PC-3 (cell line): ENCODE data around the gene ZNF689. TPM values are rescaled to one million over a fixed set of nuclear protein-coding genes. Genes with fewer than 3 reads are reported as not detected.
A peak's percentile ranks its signal among the peaks of the same experiment; 100 is the strongest.

Experiments
- ATAC-seq: fragments of 200-7000 bp; cut with Tn5 transposase; 2 replicates; pipeline ENCODE4 v1.9.1; 2020; ENCODE audit warnings: mild to moderate bottlenecking, moderate library complexity
- BruUV-seq: library from RNA; stranded (reverse); fragments of 400-500 nt; replicated peaks from 2 replicates; lab custom pipeline; 2021; lab: Mats Ljungman, UMichigan
- CTCF ChIA-PET: fragments of 300-600 bp; sonication (Branson Sonifier 250); formaldehyde crosslinking; loops from one replicate; lab custom pipeline; 2022; ENCODE audit warnings: antibody characterized with exemption; lab: Charles Lee
- POLR2A ChIA-PET: fragments of 300-600 bp; sonication (Branson Sonifier 250); formaldehyde crosslinking; loops from one replicate; lab custom pipeline; 2022; ENCODE audit warnings: antibody characterized with exemption; ENCODE audit not compliant: unreplicated experiment; lab: Charles Lee
- DNase-seq: peaks from one replicate; pipeline ENCODE4 v3.0.0-alpha.2; 2015
- H2AFZ ChIP-seq: fragments of 300-600 bp; sonication (generic); 2 replicates; pipeline ENCODE4 v1.6.0; 2016; ENCODE audit warnings: antibody characterized with exemption, low read length
- H3F3A ChIP-seq: fragments of 300-600 bp; sonication (generic); one replicate; pipeline ENCODE4 v1.6.0; 2017; ENCODE audit warnings: antibody characterized with exemption, low read length, control low read depth, mild to moderate bottlenecking; ENCODE audit not compliant: unreplicated experiment
- H3K27ac ChIP-seq: fragments of 300-600 bp; sonication (generic); 2 replicates; pipeline ENCODE4 v1.5.1; 2016; ENCODE audit warnings: mild to moderate bottlenecking, low read length
- H3K27me3 ChIP-seq: fragments of 300-600 bp; sonication (generic); 2 replicates; pipeline ENCODE4 v1.6.1; 2016; ENCODE audit warnings: low read length, mixed read lengths
- H3K36me3 ChIP-seq: fragments of 300-600 bp; sonication (generic); 2 replicates; pipeline ENCODE4 v1.6.1; 2016; ENCODE audit warnings: low read depth, mixed run types, low read length, mixed read lengths
- H3K4me1 ChIP-seq: fragments of 300-600 bp; sonication (generic); 2 replicates; pipeline ENCODE4 v1.5.1; 2016; ENCODE audit warnings: low read length; ENCODE audit not compliant: insufficient read depth
- H3K4me2 ChIP-seq: fragments of 300-600 bp; sonication (generic); 2 replicates; pipeline ENCODE4 v1.6.0; 2016; ENCODE audit warnings: low read length
- H3K4me3 ChIP-seq: fragments of 300-600 bp; sonication (generic); 2 replicates; pipeline ENCODE4 v1.5.1; 2016; ENCODE audit warnings: mild to moderate bottlenecking, low read length, mixed read lengths
- H3K79me2 ChIP-seq: fragments of 300-600 bp; sonication (generic); 2 replicates; pipeline ENCODE4 v1.6.1; 2017; ENCODE audit warnings: low read length, mixed read lengths
- H3K9ac ChIP-seq: fragments of 300-600 bp; sonication (generic); 2 replicates; pipeline ENCODE4 v1.6.0; 2016; ENCODE audit warnings: mild to moderate bottlenecking, low read length
- H3K9me2 ChIP-seq: fragments of 300-600 bp; sonication (generic); replicated peaks from 2 replicates; pipeline ENCODE4 v1.6.1; 2016; ENCODE audit warnings: mixed run types, low read length, mixed read lengths
- H3K9me3 ChIP-seq: fragments of 300-600 bp; sonication (generic); 2 replicates; pipeline ENCODE4 v1.6.1; 2016; ENCODE audit warnings: low read length, mixed read lengths
- H4K20me1 ChIP-seq: fragments of 300-600 bp; sonication (generic); 2 replicates; pipeline ENCODE4 v1.6.1; 2016; ENCODE audit warnings: low read length, mixed read lengths
- EZH2 ChIP-seq: fragments of 300-600 bp; sonication (generic); IDR thresholded peaks from one replicate; pipeline ENCODE4 v1.6.1; 2017; ENCODE audit warnings: antibody characterized with exemption, mild to moderate bottlenecking, low read length; ENCODE audit not compliant: unreplicated experiment
- EZH2phosphoT487 ChIP-seq: fragments of 300-600 bp; sonication (generic); IDR thresholded peaks from 2 replicates; pipeline ENCODE4 v1.6.1; 2018; ENCODE audit warnings: mild to moderate bottlenecking, antibody characterized with exemption, low read length, borderline replicate concordance
- intact Hi-C: fragments of 100-400 bp; cut with micrococcal nuclease; formaldehyde crosslinking; loops from 2 replicates; pipeline ENCODE4 v1.9.0; 2023
- total RNA-seq: library from RNA; depleted of rRNA; stranded (reverse); fragments of >200 nt; gene quantifications from 2 replicates; pipeline ENCODE4 v1.2.3, GENCODE V29; 2014
- TF ChIP-seq, protein P1 (sequence below): fragments of 300-600 bp; sonication (generic); conservative IDR thresholded peaks from 2 replicates; pipeline ENCODE4 v1.5.1; 2017; ENCODE audit warnings: antibody characterized with exemption, low read depth, mild to moderate bottlenecking, low read length

ZNF689 gene
- total RNA-seq, 1 experiment from 2014 or later = 6.0 TPM

DNA sequence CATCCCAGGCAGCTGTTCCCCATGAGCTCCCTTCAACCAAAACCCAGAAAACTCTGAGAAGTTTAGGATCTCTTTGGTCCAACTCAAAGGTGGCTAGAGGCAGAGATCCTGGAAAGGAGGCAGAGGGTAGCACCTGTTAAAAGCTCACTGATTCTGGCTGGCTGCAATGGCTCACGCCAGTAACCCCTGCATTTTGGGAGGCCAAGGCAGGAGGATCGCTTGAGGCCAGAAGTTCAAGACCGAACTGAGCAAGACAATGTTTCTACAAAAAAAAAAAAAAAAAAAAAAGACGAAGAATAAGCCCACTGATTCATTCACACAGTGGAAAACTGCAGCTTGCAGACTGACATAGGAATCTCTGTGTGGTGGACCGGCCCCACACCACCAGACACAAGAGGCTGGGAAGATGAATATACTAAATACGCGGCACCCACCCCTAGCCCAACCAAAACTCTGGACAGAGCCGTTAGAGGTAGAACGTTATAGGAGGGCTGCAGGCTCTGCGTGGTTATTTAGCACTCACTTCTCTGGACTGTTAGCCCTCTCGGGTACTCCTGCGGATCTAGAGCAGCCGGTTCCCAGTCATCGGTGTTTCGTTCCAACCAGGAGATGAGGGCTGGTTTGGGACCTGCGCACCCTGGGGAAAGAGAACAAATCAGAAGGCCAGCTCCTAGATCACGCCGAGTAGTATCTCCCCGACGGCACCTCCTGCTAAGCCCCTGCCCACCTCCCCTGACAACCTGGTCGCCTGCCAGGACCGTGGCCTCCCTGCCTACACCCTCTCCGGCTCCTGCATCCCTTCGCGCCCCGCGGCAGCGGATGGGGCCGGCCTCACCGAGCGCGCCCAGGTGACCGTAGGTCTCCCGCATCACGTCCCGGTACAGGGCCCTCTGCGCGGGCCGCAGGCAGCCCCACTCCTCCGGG lies 925 bp downstream of the ZNF689 start:
- H3K27me3 ChIP-seq = no peaks in the 10 kb centered on the region
- DNase-seq (peak; percentile 28), ATAC-seq (peak; percentile 70)
- peaks cover 18% of the 10 kb centered on the region for H3K79me2 ChIP-seq
- H3K36me3 ChIP-seq = no peaks in the 10 kb centered on the region; the same call in 1 of the 2 replicates
- H2AFZ ChIP-seq = peak overlapping the region; percentile 97
- H3K9me2 ChIP-seq = no peaks in the 10 kb centered on the region
- H3F3A ChIP-seq = no peaks in the 10 kb centered on the region
- ChIA-PET POLR2A (interaction anchor here (0.6 to 0.7 kb wide), 2 partner anchors 51 to 429 kb away, joined by 4 to 11 read pairs; partner anchors contain the start of gene ZNF764), CTCF (no interaction called here)
- no peaks in the 10 kb centered on the region for H3K9me3 ChIP-seq
- H3K4me3 ChIP-seq = peak overlapping the region; percentile 93
- H4K20me1 ChIP-seq = no peaks in the 10 kb centered on the region
- no TSS peak for BruUV-seq
- intact Hi-C loops = no loop called here
- H3K4me2 ChIP-seq = peak overlapping the region; percentile 98
- peak overlapping the region; percentile 68 for H3K27ac ChIP-seq
- TF ChIP-seq, protein P1, sequence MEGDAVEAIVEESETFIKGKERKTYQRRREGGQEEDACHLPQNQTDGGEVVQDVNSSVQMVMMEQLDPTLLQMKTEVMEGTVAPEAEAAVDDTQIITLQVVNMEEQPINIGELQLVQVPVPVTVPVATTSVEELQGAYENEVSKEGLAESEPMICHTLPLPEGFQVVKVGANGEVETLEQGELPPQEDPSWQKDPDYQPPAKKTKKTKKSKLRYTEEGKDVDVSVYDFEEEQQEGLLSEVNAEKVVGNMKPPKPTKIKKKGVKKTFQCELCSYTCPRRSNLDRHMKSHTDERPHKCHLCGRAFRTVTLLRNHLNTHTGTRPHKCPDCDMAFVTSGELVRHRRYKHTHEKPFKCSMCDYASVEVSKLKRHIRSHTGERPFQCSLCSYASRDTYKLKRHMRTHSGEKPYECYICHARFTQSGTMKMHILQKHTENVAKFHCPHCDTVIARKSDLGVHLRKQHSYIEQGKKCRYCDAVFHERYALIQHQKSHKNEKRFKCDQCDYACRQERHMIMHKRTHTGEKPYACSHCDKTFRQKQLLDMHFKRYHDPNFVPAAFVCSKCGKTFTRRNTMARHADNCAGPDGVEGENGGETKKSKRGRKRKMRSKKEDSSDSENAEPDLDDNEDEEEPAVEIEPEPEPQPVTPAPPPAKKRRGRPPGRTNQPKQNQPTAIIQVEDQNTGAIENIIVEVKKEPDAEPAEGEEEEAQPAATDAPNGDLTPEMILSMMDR = no peak
- TF ChIP-seq EZH2 = no peak
- TF ChIP-seq EZH2phosphoT487 = no peak
- peak overlapping the region; percentile 99 for H3K9ac ChIP-seq
- peaks cover 3% of the 10 kb centered on the region; the same call in 1 of the 2 replicates for H3K4me1 ChIP-seq

DNA sequence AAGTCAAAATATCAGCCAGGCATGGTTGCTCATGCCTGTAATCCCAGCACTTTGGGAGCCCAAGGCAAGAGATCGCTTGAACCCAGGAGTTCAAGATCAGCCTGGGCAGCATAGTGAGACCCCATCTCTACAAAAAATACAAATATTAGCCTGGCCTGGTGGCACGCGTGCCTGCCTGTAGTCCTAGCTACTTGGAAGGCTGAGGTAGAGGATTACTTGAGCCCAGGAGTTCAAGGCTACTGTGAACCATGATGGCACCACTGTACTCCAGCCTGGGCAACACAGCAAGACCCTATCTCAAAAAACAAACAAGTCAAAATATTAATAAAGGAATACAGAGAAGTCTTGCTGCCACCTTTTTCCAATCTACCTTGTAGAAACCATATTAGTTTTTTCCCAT lies 4.2 kb downstream of the ZNF689 start:
- Histone ChIP-seq H3K9ac (no peak overlapping the region), H3K9me2 (no peaks in the 10 kb centered on the region), H3K9me3 (no peaks in the 10 kb centered on the region), H3K27me3 (no peaks in the 10 kb centered on the region), H3K27ac (no peak overlapping the region), H3K4me2 (no peak overlapping the region), H2AFZ (no peak overlapping the region), H3F3A (no peaks in the 10 kb centered on the region), H3K36me3 (no peaks in the 10 kb centered on the region; the same call in 1 of the 2 replicates), H3K4me3 (no peak overlapping the region), H3K4me1 (peaks cover 3% of the 10 kb centered on the region; the same call in 1 of the 2 replicates), H3K79me2 (peaks cover 18% of the 10 kb centered on the region), H4K20me1 (no peaks in the 10 kb centered on the region)
- no peak for ATAC-seq
- TF ChIP-seq EZH2phosphoT487 (no peak), EZH2 (no peak)
- TF ChIP-seq, protein P1 = no peak
- CTCF ChIA-PET = no interaction called here
- BruUV-seq = no TSS peak
- no peak for DNase-seq
- intact Hi-C loops = no loop called here
- POLR2A ChIA-PET = no interaction called here
